SU-DHL-6 (cell line): ENCODE results near the gene CAMK2D.

Source experiments
- H2AFZ ChIP-seq: fragments of 200-600 bp; sonication (generic); 2 replicates; pipeline ENCODE4 v1.6.1; 2014; ENCODE audit warnings: low read depth, mild to moderate bottlenecking, moderate library complexity, mixed read lengths, antibody characterized with exemption, low read length; ENCODE audit not compliant: severe bottlenecking
- H3F3A ChIP-seq: fragments of 200-600 bp; shearing (Covaris generic); 2 replicates; pipeline ENCODE4 v1.6.0; 2016; ENCODE audit warnings: antibody characterized with exemption, mild to moderate bottlenecking; ENCODE audit not compliant: insufficient read depth
- H3K27ac ChIP-seq: fragments of 200-600 bp; sonication (generic); 2 replicates; pipeline ENCODE4 v1.5.1; 2016; ENCODE audit warnings: low read depth, mild to moderate bottlenecking, low read length, moderate library complexity, mixed read lengths
- H3K27me3 ChIP-seq: fragments of 200-600 bp; sonication (generic), shearing (Covaris generic); 2 replicates; pipeline ENCODE4 v1.6.0; 2014; ENCODE audit warnings: mild to moderate bottlenecking, low read length
- H3K36me3 ChIP-seq: fragments of 200-600 bp; sonication (generic); 2 replicates; pipeline ENCODE4 v1.6.1; 2014; ENCODE audit warnings: mild to moderate bottlenecking, low read length, mixed read lengths
- H3K4me2 ChIP-seq: fragments of 300-600, 200-600 bp; shearing (Covaris generic), sonication (generic); 2 replicates; pipeline ENCODE4 v1.6.0; 2014; ENCODE audit warnings: low read length, low read depth, mild to moderate bottlenecking; ENCODE audit not compliant: poor library complexity, severe bottlenecking
- H3K4me3 ChIP-seq: fragments of 200-600 bp; sonication (generic); 2 replicates; pipeline ENCODE4 v1.5.1; 2014; ENCODE audit warnings: antibody characterized with exemption, low read length, mild to moderate bottlenecking, mixed read lengths; ENCODE audit not compliant: insufficient read depth, poor library complexity, severe bottlenecking
- H3K79me2 ChIP-seq: fragments of 200-600 bp; sonication (generic); 2 replicates; pipeline ENCODE4 v1.6.1; 2014; ENCODE audit warnings: mild to moderate bottlenecking, low read length, moderate library complexity; ENCODE audit not compliant: insufficient read depth
- H3K9ac ChIP-seq: fragments of 200-600 bp; sonication (generic); 2 replicates; pipeline ENCODE4 v1.7.0; 2014; ENCODE audit warnings: mild to moderate bottlenecking, low read length
- H3K9me2 ChIP-seq: fragments of 200-600 bp; sonication (generic); replicated peaks from 2 replicates; pipeline ENCODE4 v1.6.1; 2014; ENCODE audit warnings: low read length; ENCODE audit not compliant: insufficient read depth
- H3K9me3 ChIP-seq: fragments of 200-600 bp; sonication (generic); 2 replicates; pipeline ENCODE4 v1.6.1; 2014; ENCODE audit warnings: low read length, mixed read lengths; ENCODE audit not compliant: insufficient read depth
- H4K20me1 ChIP-seq: fragments of 200-600 bp; sonication (generic); 2 replicates; pipeline ENCODE4 v1.6.1; 2014; ENCODE audit warnings: low read depth, mild to moderate bottlenecking, antibody characterized with exemption, low read length, moderate library complexity, mixed read lengths
- EZH2phosphoT487 ChIP-seq: fragments of 200-600 bp; sonication (generic), shearing (Covaris generic); conservative IDR thresholded peaks from 2 replicates; pipeline ENCODE4 v1.6.1; 2018; ENCODE audit warnings: mild to moderate bottlenecking, antibody characterized with exemption, low read length, moderate library complexity, mixed read lengths
- TF ChIP-seq, protein P1 (sequence below): fragments of 200-600 bp; sonication (generic); IDR thresholded peaks from one replicate; pipeline ENCODE4 v1.5.1; 2017; ENCODE audit warnings: antibody characterized with exemption, mild to moderate bottlenecking, low read length, moderate library complexity; ENCODE audit not compliant: insufficient read depth, poor library complexity, severe bottlenecking

Gene CAMK2D

DNA sequence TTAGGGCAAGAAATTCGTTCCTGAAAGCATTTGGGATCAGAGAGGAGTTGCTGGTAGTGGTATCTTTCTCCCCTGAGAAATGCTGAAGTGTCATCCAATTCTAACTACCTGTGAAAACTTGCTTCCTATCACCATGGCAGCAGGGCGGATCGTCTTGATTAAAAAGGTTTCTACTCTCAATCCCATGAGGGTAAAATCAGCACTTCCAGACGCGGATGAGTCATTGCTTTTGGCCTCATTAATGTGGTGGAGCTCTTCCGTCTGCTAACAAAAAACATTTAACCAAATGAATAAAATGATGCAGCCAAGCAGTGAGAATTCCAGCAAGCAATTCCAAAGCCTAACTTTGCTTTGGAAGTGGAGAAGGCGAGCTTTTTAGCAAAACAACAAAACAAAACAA, 325.6 kb downstream of the CAMK2D start:
- Histone ChIP-seq H4K20me1 (no peaks in the 10 kb centered on the region), H3K27ac (no peak overlapping the region), H3K9me3 (no peaks in the 10 kb centered on the region), H3K9me2 (no peaks in the 10 kb centered on the region), H2AFZ (no peak overlapping the region), H3K4me3 (no peak overlapping the region), H3K9ac (no peak overlapping the region), H3K27me3 (no peaks in the 10 kb centered on the region), H3F3A (no peaks in the 10 kb centered on the region), H3K4me2 (no peak overlapping the region), H3K36me3 (no peaks in the 10 kb centered on the region), H3K79me2 (no peaks in the 10 kb centered on the region)
- TF ChIP-seq EZH2phosphoT487: no peak

DNA sequence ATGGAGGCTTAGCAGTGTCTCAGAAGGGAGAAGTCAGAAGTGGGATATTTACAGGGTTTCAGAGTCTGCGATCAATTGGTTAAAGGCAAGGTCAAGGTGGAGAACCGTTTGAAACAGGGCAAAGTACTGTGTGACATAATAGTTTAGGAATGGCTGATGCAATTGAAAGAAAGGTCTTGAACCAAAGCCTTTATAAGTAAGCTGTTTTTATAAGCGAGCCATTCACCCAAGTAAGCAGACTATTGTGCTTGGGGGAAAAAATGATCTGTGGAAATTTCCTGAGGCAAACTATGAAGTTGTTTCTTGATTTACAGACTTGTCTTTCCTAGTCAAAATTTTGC, 327.3 kb downstream of the CAMK2D start:
- H4K20me1 ChIP-seq: no peaks in the 10 kb centered on the region
- no peak overlapping the region for H3K4me2 ChIP-seq
- no peak overlapping the region for H3K4me3 ChIP-seq
- H3K9ac ChIP-seq: no peak overlapping the region
- H3K27me3 ChIP-seq: no peaks in the 10 kb centered on the region
- no peaks in the 10 kb centered on the region for H3K9me3 ChIP-seq
- no peak for TF ChIP-seq EZH2phosphoT487
- TF ChIP-seq, protein P1, sequence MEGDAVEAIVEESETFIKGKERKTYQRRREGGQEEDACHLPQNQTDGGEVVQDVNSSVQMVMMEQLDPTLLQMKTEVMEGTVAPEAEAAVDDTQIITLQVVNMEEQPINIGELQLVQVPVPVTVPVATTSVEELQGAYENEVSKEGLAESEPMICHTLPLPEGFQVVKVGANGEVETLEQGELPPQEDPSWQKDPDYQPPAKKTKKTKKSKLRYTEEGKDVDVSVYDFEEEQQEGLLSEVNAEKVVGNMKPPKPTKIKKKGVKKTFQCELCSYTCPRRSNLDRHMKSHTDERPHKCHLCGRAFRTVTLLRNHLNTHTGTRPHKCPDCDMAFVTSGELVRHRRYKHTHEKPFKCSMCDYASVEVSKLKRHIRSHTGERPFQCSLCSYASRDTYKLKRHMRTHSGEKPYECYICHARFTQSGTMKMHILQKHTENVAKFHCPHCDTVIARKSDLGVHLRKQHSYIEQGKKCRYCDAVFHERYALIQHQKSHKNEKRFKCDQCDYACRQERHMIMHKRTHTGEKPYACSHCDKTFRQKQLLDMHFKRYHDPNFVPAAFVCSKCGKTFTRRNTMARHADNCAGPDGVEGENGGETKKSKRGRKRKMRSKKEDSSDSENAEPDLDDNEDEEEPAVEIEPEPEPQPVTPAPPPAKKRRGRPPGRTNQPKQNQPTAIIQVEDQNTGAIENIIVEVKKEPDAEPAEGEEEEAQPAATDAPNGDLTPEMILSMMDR: no peak
- no peak overlapping the region for H3K27ac ChIP-seq
- no peaks in the 10 kb centered on the region for H3K79me2 ChIP-seq
- H3K36me3 ChIP-seq: no peaks in the 10 kb centered on the region
- H2AFZ ChIP-seq: no peak overlapping the region
- H3F3A ChIP-seq: no peaks in the 10 kb centered on the region
- no peaks in the 10 kb centered on the region for H3K9me2 ChIP-seq

DNA sequence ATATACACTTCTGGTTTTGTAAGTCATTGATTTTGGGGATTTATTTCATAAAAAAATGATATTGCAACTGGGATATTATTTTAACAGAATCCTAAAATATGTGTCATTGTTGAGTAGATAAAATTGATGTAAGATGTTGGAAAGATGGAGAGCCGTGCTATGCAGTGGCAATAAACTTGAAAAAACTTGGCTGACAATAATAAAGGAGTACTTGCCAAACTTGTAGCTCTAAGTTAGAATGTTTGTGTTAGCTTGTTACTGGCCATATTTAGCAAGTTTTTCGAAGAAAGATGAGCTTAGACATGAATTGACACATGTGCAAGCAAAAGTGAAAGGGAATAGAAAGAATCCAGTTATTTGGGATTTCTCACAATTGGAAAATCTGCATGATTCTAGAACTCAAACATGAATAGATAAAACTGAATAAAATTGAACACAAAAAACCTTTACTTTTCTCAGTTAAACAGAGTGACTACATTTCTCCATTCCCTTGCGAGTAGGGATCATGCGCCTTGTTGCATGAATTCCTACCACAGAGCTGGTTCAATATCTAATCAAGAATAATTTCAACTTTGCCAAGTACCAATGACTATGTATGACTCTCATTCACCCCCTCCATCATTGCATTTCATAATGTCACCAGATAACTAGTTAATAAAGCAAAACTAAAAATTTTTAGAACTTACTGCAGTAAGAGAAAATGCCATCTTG, 327.8 kb downstream of the CAMK2D start:
- no peaks in the 10 kb centered on the region for H3K79me2 ChIP-seq
- no peaks in the 10 kb centered on the region for H4K20me1 ChIP-seq
- no peaks in the 10 kb centered on the region for H3K27me3 ChIP-seq
- no peaks in the 10 kb centered on the region for H3F3A ChIP-seq
- no peak overlapping the region for H3K4me3 ChIP-seq
- H3K9me2 ChIP-seq: no peaks in the 10 kb centered on the region
- no peak overlapping the region for H2AFZ ChIP-seq
- no peaks in the 10 kb centered on the region for H3K36me3 ChIP-seq
- H3K27ac ChIP-seq: no peak overlapping the region
- no peak overlapping the region for H3K4me2 ChIP-seq
- no peaks in the 10 kb centered on the region for H3K9me3 ChIP-seq
- H3K9ac ChIP-seq: no peak overlapping the region
- no peak for TF ChIP-seq EZH2phosphoT487
- TF ChIP-seq, protein P1: no peak

DNA sequence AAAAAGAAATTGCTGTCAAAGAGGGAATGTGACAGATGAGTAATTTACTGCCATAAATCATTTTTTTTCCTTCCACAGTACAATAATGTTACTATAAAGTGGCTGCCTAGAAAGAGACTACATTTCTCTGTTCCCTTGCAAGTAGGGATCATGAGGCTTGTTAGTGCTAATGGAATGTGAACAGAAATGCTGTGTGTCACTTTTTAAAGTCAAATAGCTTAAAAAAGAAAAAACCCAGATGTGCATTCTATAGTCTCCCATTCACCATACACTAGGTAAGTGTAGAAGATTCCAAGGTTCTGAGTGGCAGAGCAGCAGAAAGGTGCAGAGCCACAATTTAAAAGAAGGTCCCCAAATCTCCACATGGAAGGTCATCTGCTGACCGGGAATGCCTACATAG, 328.4 kb downstream of the CAMK2D start:
- H3K27me3 ChIP-seq: no peaks in the 10 kb centered on the region
- no peaks in the 10 kb centered on the region for H3F3A ChIP-seq
- no peak overlapping the region for H2AFZ ChIP-seq
- H3K4me2 ChIP-seq: no peak overlapping the region
- H3K4me3 ChIP-seq: no peak overlapping the region
- no peak for TF ChIP-seq EZH2phosphoT487
- H3K9ac ChIP-seq: no peak overlapping the region
- no peak overlapping the region for H3K27ac ChIP-seq
- H3K36me3 ChIP-seq: no peaks in the 10 kb centered on the region
- H3K79me2 ChIP-seq: no peaks in the 10 kb centered on the region
- H3K9me3 ChIP-seq: no peaks in the 10 kb centered on the region
- no peaks in the 10 kb centered on the region for H4K20me1 ChIP-seq
- no peaks in the 10 kb centered on the region for H3K9me2 ChIP-seq
